DOHH2 (cell line): ENCODE results near the gene FBN1.

Experiments used
- H3F3A ChIP-seq: fragments of 200-600 bp; sonication (generic), shearing (Covaris generic); 2 replicates; pipeline ENCODE4 v1.6.0; 2016; ENCODE audit warnings: antibody characterized with exemption, mild to moderate bottlenecking; ENCODE audit not compliant: control insufficient read depth, insufficient read depth
- H3K27ac ChIP-seq: fragments of 200-600 bp; sonication (generic); 2 replicates; pipeline ENCODE4 v1.5.1; 2014; ENCODE audit warnings: low read depth, mild to moderate bottlenecking, low read length, moderate library complexity
- H3K27me3 ChIP-seq: fragments of 200-600 bp; sonication (generic); 2 replicates; pipeline ENCODE4 v1.6.1; 2014; ENCODE audit warnings: mild to moderate bottlenecking, low read length, mixed read lengths; ENCODE audit not compliant: control insufficient read depth
- H3K36me3 ChIP-seq: fragments of 200-600 bp; sonication (generic); 2 replicates; pipeline ENCODE4 v1.6.1; 2014; ENCODE audit warnings: mild to moderate bottlenecking, low read length, moderate library complexity, mixed read lengths; ENCODE audit not compliant: control insufficient read depth
- H3K4me1 ChIP-seq: fragments of 200-600 bp; sonication (generic); 2 replicates; pipeline ENCODE4 v1.6.1; 2014; ENCODE audit warnings: mild to moderate bottlenecking, low read length, mixed read lengths; ENCODE audit not compliant: control insufficient read depth
- H3K4me2 ChIP-seq: fragments of 200-600 bp; sonication (generic); 2 replicates; pipeline ENCODE4 v1.6.0; 2014; ENCODE audit warnings: mild to moderate bottlenecking, low read length, moderate library complexity
- H3K4me3 ChIP-seq: fragments of 200-600 bp; sonication (generic); 2 replicates; pipeline ENCODE4 v1.5.1; 2014; ENCODE audit warnings: mild to moderate bottlenecking, low read length, mixed read lengths
- H3K79me2 ChIP-seq: fragments of 200-600 bp; sonication (generic); 2 replicates; pipeline ENCODE4 v1.6.1; 2014; ENCODE audit warnings: mild to moderate bottlenecking, low read length, mixed read lengths; ENCODE audit not compliant: control insufficient read depth
- H3K9me2 ChIP-seq: fragments of 200-600 bp; sonication (generic); replicated peaks from 2 replicates; pipeline ENCODE4 v1.6.1; 2014; ENCODE audit warnings: mild to moderate bottlenecking, low read length, mixed read lengths; ENCODE audit not compliant: control insufficient read depth
- H3K9me3 ChIP-seq: fragments of 200-600 bp; sonication (generic); 2 replicates; pipeline ENCODE4 v1.6.1; 2014; ENCODE audit warnings: antibody characterized with exemption, low read length, mixed read lengths; ENCODE audit not compliant: control insufficient read depth, insufficient read depth
- H4K20me1 ChIP-seq: fragments of 200-600 bp; sonication (generic); 2 replicates; pipeline ENCODE4 v1.6.0; 2014; ENCODE audit warnings: low read depth, mild to moderate bottlenecking, antibody characterized with exemption, low read length, moderate library complexity; ENCODE audit not compliant: control insufficient read depth, insufficient read depth
- CTCF ChIP-seq: fragments of 200-600 bp; sonication (generic); IDR thresholded peaks from one replicate; pipeline ENCODE4 v1.5.1; 2014; ENCODE audit warnings: antibody characterized with exemption, mild to moderate bottlenecking, low read depth, low read length; ENCODE audit not compliant: poor library complexity, severe bottlenecking
- EZH2phosphoT487 ChIP-seq: fragments of 200-600 bp; sonication (generic); IDR thresholded peaks from 2 replicates; pipeline ENCODE4 v1.6.1; 2017; ENCODE audit warnings: borderline replicate concordance, mild to moderate bottlenecking, antibody characterized with exemption, low read length, moderate library complexity, mixed read lengths

Gene FBN1

GRCh38 chr15:48603922-48604321 lies 41.6 kb downstream of the FBN1 start:
- H3F3A ChIP-seq: no peaks in the 10 kb centered on the region
- no peak overlapping the region for H3K27ac ChIP-seq
- no peaks in the 10 kb centered on the region for H3K4me1 ChIP-seq
- no peaks in the 10 kb centered on the region; the same call in 1 of the 2 replicates for H3K27me3 ChIP-seq
- no peaks in the 10 kb centered on the region for H3K9me3 ChIP-seq
- H3K79me2 ChIP-seq: no peaks in the 10 kb centered on the region
- H3K36me3 ChIP-seq: no peaks in the 10 kb centered on the region
- no peak overlapping the region for H3K4me2 ChIP-seq
- no peaks in the 10 kb centered on the region for H3K9me2 ChIP-seq
- TF ChIP-seq EZH2phosphoT487: no peak
- no peak for TF ChIP-seq CTCF
- no peak overlapping the region for H3K4me3 ChIP-seq
- no peaks in the 10 kb centered on the region for H4K20me1 ChIP-seq

DNA sequence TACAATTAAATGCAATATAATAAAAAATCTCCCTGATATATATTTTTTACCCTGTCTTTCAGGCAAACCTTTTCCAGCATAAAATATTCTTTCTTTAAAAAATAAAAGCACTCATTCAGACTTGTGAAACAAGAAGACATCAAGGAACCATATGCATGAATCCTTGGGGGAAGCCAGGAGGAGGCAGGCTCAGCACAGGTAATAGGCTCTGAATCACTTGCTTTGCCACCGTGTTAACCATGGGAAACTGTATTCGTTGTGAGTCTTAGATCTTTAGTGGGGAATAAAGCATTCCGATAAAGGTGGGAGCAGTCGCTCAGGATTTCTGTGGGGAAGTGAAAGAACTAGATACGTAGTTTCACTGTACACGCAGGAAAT lies 42.4 kb downstream of the FBN1 start:
- no peaks in the 10 kb centered on the region for H3K4me1 ChIP-seq
- H4K20me1 ChIP-seq: no peaks in the 10 kb centered on the region
- H3K9me2 ChIP-seq: no peaks in the 10 kb centered on the region
- no peaks in the 10 kb centered on the region; the same call in 1 of the 2 replicates for H3K27me3 ChIP-seq
- no peak overlapping the region for H3K4me3 ChIP-seq
- no peak overlapping the region for H3K27ac ChIP-seq
- no peak for TF ChIP-seq EZH2phosphoT487
- no peak for TF ChIP-seq CTCF
- H3K79me2 ChIP-seq: no peaks in the 10 kb centered on the region
- H3K36me3 ChIP-seq: no peaks in the 10 kb centered on the region
- H3K4me2 ChIP-seq: no peak overlapping the region
- H3K9me3 ChIP-seq: no peaks in the 10 kb centered on the region
- H3F3A ChIP-seq: no peaks in the 10 kb centered on the region

DNA sequence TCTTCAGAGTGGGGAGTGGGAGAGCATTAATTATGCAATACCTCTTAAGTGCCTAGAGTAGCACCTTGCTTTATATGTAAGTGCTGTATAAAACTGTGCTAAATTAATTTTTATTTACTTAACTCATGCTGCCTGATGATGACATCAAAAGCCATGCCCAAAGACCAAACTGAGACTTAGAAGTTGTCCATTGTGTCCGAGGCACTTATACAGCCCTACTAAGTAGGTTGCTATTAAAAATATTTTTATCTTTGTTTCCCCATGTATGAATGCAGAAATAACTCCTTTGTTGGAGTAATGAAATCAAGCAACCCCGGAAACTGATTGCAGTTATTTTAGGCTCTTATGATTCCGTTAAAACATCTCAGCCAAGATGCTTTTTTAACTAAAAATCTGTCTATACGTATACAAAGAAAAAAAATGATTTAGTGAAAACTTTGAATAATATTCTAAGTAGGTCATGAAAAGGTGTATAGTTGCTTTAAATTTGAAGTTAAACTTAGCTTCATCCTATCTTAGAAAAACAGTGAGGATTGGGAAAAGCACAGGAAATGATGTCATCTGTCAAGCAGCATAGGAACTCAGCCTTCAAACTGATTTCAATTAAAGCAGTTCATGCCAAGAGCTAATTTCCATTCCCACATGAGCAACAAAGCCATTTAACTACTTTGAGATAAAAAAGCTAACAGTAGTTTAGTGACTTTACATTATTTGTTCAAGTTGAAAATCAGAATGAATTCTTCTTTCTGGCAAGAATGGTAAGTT lies 43.0 kb downstream of the FBN1 start:
- H3K36me3 ChIP-seq: no peaks in the 10 kb centered on the region
- H3K4me3 ChIP-seq: no peak overlapping the region
- H3F3A ChIP-seq: no peaks in the 10 kb centered on the region
- H4K20me1 ChIP-seq: no peaks in the 10 kb centered on the region
- TF ChIP-seq EZH2phosphoT487 (no peak), CTCF (no peak)
- no peaks in the 10 kb centered on the region; the same call in 1 of the 2 replicates for H3K27me3 ChIP-seq
- H3K9me2 ChIP-seq: no peaks in the 10 kb centered on the region
- H3K4me2 ChIP-seq: no peak overlapping the region
- no peaks in the 10 kb centered on the region for H3K4me1 ChIP-seq
- no peaks in the 10 kb centered on the region for H3K79me2 ChIP-seq
- no peaks in the 10 kb centered on the region for H3K9me3 ChIP-seq
- H3K27ac ChIP-seq: no peak overlapping the region
